CD1c-positive myeloid dendritic cell (primary cell): ENCODE results near the gene TOLLIP.

Source experiments
- DNase-seq: peaks from one replicate; pipeline ENCODE4 v3.0.0-alpha.2; 2016; ENCODE audit errors: extremely low spot score

The TOLLIP gene

GRCh38 chr11:1232021-1232882, 77.2 kb downstream of the TOLLIP start:
- no peak for DNase-seq

DNA sequence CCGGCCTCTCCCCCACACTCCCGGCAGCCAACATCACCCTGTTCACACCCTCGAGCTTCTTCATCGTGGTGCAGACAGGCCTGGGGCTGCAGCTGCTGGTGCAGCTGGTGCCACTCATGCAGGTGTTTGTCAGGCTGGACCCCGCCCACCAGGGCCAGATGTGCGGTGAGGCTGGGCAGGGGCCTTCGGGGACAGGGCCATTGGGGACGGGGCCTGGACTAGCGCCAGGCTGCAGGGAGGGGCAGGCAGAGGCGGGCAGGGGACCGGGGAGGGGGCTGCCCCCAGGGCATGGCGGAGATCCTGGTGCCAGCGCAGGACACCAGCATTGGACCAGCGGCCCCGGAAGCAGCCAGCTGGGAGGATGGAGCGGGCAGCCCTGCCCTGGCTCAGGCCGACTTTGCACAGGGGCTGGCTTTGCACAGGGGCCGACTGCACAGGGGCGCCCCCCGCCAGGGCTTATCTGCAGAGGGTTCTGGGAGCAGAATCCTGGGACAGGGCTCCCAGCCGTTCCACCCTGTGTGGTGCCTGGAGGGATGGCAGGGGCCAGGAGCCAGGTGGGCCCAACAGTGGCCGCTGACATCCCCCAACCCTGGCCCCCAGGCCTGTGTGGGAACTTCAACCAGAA, 77.9 kb downstream of the TOLLIP start:
- no peak for DNase-seq

DNA sequence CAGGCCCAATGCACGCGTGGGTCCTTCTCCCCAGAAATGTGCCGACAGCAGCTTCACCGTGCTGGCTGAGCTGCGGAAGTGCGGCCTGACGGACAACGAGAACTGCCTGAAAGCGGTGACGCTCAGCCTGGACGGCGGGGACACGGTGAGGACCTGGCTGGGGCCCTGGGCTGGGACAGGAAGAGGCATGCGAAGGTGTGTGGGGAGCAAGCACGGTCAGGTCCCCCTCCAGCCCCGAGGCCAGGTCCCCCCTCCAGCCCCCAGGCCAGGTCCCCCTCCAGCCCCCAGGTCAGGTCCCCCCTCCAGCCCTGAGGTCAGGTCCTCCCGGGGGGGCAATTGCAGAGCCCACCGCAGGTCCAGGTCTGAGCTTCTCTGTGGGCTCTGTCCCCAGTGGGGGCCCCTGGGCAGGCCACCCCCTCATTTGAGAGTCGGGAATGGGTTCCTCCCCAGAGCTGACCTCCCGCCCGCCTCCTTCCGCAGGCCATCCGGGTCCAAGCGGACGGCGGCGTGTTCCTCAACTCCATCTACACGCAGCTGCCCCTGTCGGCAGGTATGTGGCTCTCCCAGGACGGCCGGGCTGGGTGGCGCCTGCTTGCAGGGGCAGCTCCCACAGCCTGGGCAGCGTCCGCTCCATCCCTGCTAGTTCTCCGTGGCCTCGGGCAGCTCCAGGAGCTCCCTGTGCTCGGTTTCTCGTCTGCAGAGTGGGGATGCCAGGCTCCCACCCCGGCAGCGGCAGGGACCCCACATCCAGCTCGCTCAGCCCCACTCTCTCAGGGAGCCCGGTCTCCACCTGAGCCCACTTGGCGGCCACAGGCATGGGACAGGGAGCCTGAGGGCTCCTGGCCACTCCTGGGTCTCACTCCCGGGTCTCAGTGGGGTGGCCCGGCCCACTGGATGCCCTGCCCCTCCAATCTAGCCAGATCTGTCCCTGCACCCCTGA, 78.7 kb downstream of the TOLLIP start:
- no peak for DNase-seq

- DNase-seq = no peak
Observed at GRCh38 chr11:1230121-1230455, 79.3 kb downstream of the TOLLIP start.

- no peak for DNase-seq
Observed at GRCh38 chr11:1229471-1230120, 79.8 kb downstream of the TOLLIP start.

DNA sequence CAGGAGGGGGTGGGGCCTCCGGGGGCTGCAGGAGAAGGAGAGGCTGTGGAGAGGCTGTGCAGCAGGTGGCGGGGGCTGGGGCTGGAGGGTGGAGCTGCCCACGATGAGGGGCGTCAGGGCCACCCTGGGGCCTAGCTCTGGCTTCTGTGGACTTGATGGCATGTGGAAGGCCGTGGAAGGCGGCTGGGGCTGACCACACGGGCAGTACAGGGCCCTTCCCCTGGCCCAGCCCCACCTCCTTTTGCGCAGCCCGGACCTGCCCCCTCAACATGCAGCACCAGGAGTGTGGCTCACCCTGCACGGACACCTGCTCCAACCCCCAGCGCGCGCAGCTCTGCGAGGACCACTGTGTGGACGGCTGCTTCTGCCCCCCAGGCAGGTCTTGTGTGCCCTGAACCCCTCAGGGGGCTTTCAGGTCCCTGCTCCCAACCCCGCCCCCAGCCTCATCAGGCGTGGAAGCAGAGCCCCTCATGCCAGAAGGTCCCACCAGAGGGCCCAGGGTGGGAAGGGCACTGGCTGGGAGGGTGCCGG, 80.4 kb downstream of the TOLLIP start:
- no peak for DNase-seq

- DNase-seq = no peak
Observed at GRCh38 chr11:1228101-1228821, 81.2 kb downstream of the TOLLIP start.

DNA sequence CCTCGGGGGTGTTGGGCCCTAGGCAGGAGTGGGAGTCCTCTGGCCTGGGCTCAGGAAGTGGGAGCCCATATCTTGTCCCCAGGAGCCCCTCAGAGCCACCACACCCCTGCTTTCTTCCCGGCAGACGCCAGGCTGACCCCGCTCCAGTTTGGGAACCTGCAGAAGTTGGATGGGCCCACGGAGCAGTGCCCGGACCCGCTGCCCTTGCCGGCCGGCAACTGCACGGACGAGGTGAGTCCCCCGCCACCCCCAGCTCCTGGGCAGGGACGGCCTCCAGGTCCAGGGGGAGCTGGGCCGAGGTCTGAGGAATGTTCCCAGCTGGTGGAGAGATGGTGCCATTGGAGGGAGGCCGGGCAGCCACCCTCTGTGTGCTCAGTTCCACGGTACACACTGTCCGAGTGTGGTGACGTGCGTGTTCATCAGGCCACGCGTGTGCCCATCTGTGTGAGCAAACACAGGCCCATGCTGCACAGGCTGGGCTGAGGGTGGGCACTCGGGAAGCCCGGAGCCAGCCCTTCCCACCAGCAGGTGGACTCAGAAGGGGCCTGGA, 81.8 kb downstream of the TOLLIP start:
- DNase-seq = no peak

GRCh38 chr11:1226986-1227550, 82.4 kb downstream of the TOLLIP start:
- DNase-seq = no peak

DNA sequence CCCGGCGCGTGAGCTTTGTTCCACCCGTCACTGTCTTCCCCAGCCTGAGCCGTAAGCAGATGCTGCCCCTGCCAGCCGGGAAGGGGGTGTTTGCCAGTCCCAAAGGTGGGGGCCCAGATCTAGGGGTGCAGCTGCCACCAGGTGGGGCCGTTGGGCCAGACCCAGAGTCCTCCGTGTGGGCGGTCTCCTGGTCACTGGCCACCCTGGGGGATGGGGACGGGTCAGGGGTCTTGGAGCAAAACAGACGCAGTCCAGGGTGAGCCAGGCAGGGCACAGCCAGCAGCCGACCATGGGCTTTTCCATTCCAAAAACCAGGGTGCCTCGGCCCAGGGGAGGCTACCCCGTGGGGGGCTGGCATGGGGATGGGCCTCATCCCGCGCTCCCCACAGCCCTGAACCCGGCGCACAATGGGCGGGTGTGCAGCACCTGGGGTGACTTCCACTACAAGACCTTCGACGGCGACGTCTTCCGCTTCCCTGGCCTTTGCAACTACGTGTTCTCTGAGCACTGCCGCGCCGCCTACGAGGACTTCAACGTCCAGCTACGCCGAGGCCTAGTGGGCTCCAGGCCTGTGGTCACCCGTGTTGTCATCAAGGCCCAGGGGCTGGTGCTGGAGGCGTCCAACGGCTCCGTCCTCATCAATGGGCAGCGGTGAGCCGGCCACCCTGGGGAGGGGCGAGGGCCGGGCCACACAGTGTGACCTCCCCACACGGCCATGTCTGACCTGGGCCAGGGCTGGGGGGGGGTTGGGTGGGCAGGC, 83.0 kb downstream of the TOLLIP start:
- DNase-seq = no peak

GRCh38 chr11:1225386-1226225, 83.8 kb downstream of the TOLLIP start:
- DNase-seq = no peak

DNA sequence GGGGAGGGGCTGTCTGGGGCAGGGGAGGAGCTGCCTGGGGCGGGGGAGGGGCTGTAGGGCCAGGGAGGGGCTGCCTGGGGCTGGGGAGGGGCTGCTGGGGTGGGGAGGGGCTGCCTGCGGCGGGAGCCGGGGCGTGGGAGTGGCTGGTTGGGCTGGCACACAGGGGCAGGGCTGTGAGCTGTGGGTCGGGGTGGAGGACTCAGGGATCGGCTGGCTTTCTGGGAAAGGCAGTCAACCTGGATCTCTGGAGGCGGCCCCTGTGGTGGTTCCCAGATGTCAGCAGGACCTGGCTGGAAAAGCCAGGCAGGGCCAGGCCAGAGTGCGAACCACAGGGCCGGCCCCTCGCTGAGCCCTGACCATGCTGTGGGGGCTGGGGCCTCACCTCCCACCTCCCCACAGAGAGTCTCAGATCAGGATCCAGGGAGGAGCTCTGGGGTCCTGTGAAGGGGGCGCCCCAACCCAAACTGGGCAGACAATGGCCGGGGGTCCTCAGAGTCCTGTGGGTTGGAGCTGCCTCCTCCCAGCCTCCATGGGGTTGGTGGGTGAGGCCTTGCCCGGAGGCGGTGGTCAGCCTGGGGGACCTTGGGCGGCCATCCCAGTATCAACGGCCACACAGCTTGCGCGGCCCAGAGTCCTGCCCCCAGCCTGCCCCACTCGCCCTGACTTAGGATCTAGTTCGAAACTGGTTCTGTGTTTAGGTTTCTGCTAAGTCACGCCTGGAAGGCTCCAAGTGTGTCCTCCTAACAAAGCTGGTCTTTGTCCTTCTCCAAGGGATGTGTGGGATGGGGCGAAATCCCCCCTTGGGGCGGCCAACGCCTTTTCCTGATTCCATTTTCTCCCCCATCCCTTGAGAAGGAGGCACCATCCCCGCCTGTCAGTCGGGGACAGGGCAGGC, 84.7 kb downstream of the TOLLIP start:
- no peak for DNase-seq
